ENCODE results near the gene PSME2. TPM values are rescaled to one million over a fixed set of nuclear protein-coding genes. Genes with fewer than 3 reads are reported as not detected.
A peak's percentile ranks its signal among the peaks of the same experiment; 100 is the strongest.

Gene PSME2
- total RNA-seq, 1 experiment from 2014 or later = 188 TPM

DNA sequence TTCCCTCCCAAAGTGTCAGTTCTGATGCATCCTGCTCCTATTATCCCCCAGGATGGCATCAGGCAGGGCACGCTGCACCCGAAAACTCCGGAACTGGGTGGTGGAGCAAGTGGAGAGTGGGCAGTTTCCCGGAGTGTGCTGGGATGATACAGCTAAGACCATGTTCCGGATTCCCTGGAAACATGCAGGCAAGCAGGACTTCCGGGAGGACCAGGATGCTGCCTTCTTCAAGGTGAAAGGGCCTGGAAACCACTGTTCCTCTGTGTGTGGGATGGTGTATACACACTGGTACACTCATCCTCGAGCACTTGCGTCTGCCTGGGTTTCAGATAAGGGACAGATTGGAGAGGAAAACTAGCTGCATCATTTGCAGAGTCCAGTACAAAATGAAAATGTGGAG is 15.7 kb upstream of the PSME2 start:
- H3K36me3 ChIP-seq (ENCODE audit: control insufficient read depth, insufficient read depth, low read length) = no peaks in the 10 kb centered on the region; the same call in none of the 2 replicates
- POLR2A ChIA-PET = interaction anchor here (0.7 kb wide), 1 partner anchor 26 kb away, joined by 3 read pairs; no protein-coding TSS in a partner anchor
- intact Hi-C loops (cut with micrococcal nuclease; ENCODE audit: unreplicated experiment) (no loop called here), in situ Hi-C loops (cut with HindIII; ENCODE audit: low pct_unique_long_range_greater_than_20kb, low sequenced_read_pairs) (no loop called here)
- H3K4me1 ChIP-seq (ENCODE audit: control insufficient read depth, insufficient read depth, low read length) = peaks cover 4% of the 10 kb centered on the region
- BruUV-seq (replicated peaks) = no TSS peak
- H3K27ac ChIP-seq (ENCODE audit: low read length) = peak overlapping the region; percentile 89; the same call in 1 of the 2 replicates
- no peaks in the 10 kb centered on the region for H3K27me3 ChIP-seq (ENCODE audit: control insufficient read depth, insufficient read depth, low read length)
- no peaks in the 10 kb centered on the region for H3K9me3 ChIP-seq (ENCODE audit: control insufficient read depth, insufficient read depth, low read depth, low read length)
- CTCF ChIA-PET = interaction anchor here (1.0 kb wide), 1 partner anchor 104 kb away, joined by 4 read pairs; no protein-coding TSS in a partner anchor
- DNase-seq (ENCODE audit: low read depth, low spot score) (no peak), ATAC-seq (no peak)
- H3K4me3 ChIP-seq (ENCODE audit: low read depth in 2 of 2, low read length in 2 of 2) = peak overlapping the region; percentile 50 to 76
- TF ChIP-seq, protein P1, sequence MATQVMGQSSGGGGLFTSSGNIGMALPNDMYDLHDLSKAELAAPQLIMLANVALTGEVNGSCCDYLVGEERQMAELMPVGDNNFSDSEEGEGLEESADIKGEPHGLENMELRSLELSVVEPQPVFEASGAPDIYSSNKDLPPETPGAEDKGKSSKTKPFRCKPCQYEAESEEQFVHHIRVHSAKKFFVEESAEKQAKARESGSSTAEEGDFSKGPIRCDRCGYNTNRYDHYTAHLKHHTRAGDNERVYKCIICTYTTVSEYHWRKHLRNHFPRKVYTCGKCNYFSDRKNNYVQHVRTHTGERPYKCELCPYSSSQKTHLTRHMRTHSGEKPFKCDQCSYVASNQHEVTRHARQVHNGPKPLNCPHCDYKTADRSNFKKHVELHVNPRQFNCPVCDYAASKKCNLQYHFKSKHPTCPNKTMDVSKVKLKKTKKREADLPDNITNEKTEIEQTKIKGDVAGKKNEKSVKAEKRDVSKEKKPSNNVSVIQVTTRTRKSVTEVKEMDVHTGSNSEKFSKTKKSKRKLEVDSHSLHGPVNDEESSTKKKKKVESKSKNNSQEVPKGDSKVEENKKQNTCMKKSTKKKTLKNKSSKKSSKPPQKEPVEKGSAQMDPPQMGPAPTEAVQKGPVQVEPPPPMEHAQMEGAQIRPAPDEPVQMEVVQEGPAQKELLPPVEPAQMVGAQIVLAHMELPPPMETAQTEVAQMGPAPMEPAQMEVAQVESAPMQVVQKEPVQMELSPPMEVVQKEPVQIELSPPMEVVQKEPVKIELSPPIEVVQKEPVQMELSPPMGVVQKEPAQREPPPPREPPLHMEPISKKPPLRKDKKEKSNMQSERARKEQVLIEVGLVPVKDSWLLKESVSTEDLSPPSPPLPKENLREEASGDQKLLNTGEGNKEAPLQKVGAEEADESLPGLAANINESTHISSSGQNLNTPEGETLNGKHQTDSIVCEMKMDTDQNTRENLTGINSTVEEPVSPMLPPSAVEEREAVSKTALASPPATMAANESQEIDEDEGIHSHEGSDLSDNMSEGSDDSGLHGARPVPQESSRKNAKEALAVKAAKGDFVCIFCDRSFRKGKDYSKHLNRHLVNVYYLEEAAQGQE (IDR thresholded peaks at IDR 0.05; ENCODE audit: insufficient read depth in 1 of 2, low read depth in 2 of 2, low read length in 1 of 2) = no peak
- TF ChIP-seq SIN3A (IDR thresholded peaks at IDR 0.05; ENCODE audit: borderline replicate concordance, insufficient read depth, low read depth, low read length) (no peak), POLR2AphosphoS5 (IDR thresholded peaks at IDR 0.05; ENCODE audit: low read depth, low read length) (no peak)
- TF ChIP-seq, protein P2, sequence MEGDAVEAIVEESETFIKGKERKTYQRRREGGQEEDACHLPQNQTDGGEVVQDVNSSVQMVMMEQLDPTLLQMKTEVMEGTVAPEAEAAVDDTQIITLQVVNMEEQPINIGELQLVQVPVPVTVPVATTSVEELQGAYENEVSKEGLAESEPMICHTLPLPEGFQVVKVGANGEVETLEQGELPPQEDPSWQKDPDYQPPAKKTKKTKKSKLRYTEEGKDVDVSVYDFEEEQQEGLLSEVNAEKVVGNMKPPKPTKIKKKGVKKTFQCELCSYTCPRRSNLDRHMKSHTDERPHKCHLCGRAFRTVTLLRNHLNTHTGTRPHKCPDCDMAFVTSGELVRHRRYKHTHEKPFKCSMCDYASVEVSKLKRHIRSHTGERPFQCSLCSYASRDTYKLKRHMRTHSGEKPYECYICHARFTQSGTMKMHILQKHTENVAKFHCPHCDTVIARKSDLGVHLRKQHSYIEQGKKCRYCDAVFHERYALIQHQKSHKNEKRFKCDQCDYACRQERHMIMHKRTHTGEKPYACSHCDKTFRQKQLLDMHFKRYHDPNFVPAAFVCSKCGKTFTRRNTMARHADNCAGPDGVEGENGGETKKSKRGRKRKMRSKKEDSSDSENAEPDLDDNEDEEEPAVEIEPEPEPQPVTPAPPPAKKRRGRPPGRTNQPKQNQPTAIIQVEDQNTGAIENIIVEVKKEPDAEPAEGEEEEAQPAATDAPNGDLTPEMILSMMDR (IDR thresholded peaks at IDR 0.05) = no peak

DNA sequence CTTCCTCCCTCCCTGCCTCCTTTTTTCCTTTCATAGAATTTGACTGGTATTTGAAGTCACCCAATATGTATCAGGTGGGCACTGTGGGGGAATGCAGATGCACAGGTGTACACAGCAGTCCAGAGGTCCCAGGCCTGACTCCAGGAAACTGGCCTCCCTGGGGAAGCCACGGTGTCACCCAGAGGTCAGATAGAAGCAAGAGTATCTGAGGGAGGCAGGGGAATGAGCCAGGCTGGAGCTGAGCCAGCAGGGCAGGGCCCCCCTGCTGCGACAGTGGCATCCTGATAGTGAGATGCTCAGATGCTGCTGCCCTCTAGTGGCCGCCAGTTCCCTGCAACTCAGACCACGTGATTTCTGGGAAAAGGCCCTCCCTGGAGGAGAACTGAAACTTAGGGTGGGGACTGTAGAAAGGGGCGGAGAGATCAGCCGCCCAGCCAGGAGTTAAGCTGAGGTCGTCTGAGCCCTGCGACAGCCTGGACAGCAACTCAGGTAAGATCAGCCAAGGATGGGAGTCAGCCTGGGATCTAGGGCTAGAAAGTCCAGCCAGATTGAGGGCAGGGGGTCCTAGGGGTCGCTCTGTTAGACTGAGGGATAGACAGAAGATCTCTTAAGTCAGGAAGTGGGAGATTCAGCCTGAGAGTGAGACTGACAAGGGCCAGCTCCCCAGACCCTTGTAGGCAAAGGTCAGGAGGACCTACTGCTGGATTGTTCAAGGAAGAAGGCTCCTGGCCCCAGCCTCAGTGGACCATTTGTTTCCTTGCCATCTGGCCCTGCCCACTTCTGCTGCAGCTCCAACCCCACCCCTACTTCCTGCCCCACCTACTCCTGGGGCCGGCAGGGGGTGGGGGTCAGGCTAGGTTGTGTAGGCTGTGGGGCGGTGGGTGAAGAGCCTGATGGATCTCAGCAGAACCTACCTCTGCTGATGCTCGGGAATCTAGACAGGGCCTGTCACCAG is 14.7 kb upstream of the PSME2 start, which contains the start of gene IRF9:
TSS of gene IRF9 (plus strand) at position 416 of the 955 bp plus-strand sequence. CDS start 880 bp downstream, outside the sequence.
- peaks cover 4% of the 10 kb centered on the region for H3K4me1 ChIP-seq (ENCODE audit: control insufficient read depth, insufficient read depth, low read length)
- no peaks in the 10 kb centered on the region for H3K9me3 ChIP-seq (ENCODE audit: control insufficient read depth, insufficient read depth, low read depth, low read length)
- no peaks in the 10 kb centered on the region for H3K27me3 ChIP-seq (ENCODE audit: control insufficient read depth, insufficient read depth, low read length)
- ChIA-PET CTCF (interaction anchor here (1.1 to 1.2 kb wide), 2 partner anchors 25 to 103 kb away, joined by 3 to 5 read pairs; partner anchors contain the start of gene PSME1), POLR2A (interaction anchor here (0.7 kb wide), 1 partner anchor 27 kb away, joined by 3 read pairs; no protein-coding TSS in a partner anchor)
- no TSS peak for BruUV-seq (replicated peaks)
- no peaks in the 10 kb centered on the region; the same call in none of the 2 replicates for H3K36me3 ChIP-seq (ENCODE audit: control insufficient read depth, insufficient read depth, low read length)
- in situ Hi-C loops (cut with HindIII; ENCODE audit: low pct_unique_long_range_greater_than_20kb, low sequenced_read_pairs) (no loop called here), intact Hi-C loops (cut with micrococcal nuclease; ENCODE audit: unreplicated experiment) (no loop called here)
- ATAC-seq = peak; percentile 91
- TF ChIP-seq, protein P2 (IDR thresholded peaks at IDR 0.05) = peak; percentile 91
- TF ChIP-seq SIN3A (IDR thresholded peaks at IDR 0.05; ENCODE audit: borderline replicate concordance, insufficient read depth, low read depth, low read length) = no peak
- no peak for TF ChIP-seq TCF7L2 (IDR thresholded peaks at IDR 0.05; ENCODE audit: low read depth, low read length)
- TF ChIP-seq, protein P1 (IDR thresholded peaks at IDR 0.05; ENCODE audit: insufficient read depth in 1 of 2, low read depth in 2 of 2, low read length in 1 of 2) = no peak; a peak in 1 of 4 replicates
- TF ChIP-seq POLR2AphosphoS5 (IDR thresholded peaks at IDR 0.05; ENCODE audit: low read depth, low read length) = peak; percentile 61
- H3K4me3 ChIP-seq (ENCODE audit: low read depth in 2 of 2, low read length in 2 of 2) = peak within 1 kb of the TSS; percentile 50 to 76
- H3K27ac ChIP-seq (ENCODE audit: low read length) = peak within 1 kb of the TSS; percentile 89
- peak; percentile 77 for DNase-seq (ENCODE audit: low read depth, low spot score)
